CD4-positive, alpha-beta memory T cell (primary cell): ENCODE results near the gene GNPTG. TPM values are rescaled to one million over a fixed set of nuclear protein-coding genes. Genes with fewer than 3 reads are reported as not detected.
A peak's percentile ranks its signal among the peaks of the same experiment; 100 is the strongest.

ENCODE experiments used
- CTCF ChIA-PET: fragments of 350-600 bp; sonication (Branson Sonifier 250); formaldehyde crosslinking; loops from one replicate; lab custom pipeline; 2021; ENCODE audit warnings: inconsistent platforms; ENCODE audit not compliant: partially characterized antibody; lab: Charles Lee
- POLR2A ChIA-PET: fragments of 350-600 bp; sonication (Branson Sonifier 250); formaldehyde crosslinking; loops from one replicate; lab custom pipeline; 2021; ENCODE audit not compliant: partially characterized antibody; lab: Charles Lee
- DNase-seq, 5 donors: peaks; one replicate each; pipeline versions ENCODE4 v3.0.0 to v3.0.0-alpha.2; 2020 to 2022; ENCODE audit warnings: mixed read lengths in 1 of 5
- H3K27ac ChIP-seq: one replicate; pipeline ENCODE4 v1.7.0; 2013; ENCODE audit warnings: low read depth, low read length
- H3K27me3 ChIP-seq: 2 replicates; pipeline ENCODE4 v1.7.0; 2013; ENCODE audit warnings: mild to moderate bottlenecking, low read length, moderate library complexity; ENCODE audit not compliant: insufficient read depth
- H3K36me3 ChIP-seq: 2 replicates; pipeline ENCODE4 v1.7.0; 2013; ENCODE audit warnings: mild to moderate bottlenecking, low read length, moderate library complexity; ENCODE audit not compliant: insufficient read depth
- H3K4me1 ChIP-seq: 2 replicates; pipeline ENCODE4 v1.7.0; 2013; ENCODE audit warnings: mild to moderate bottlenecking, low read length, moderate library complexity; ENCODE audit not compliant: insufficient read depth
- H3K4me3 ChIP-seq, 2 donors: one replicate each; pipeline ENCODE4 v1.7.0; 2013; ENCODE audit warnings: low read length in 2 of 2, mild to moderate bottlenecking in 1 of 2
- H3K9me3 ChIP-seq, 2 donors: one replicate each; pipeline ENCODE4 v1.7.0; 2013; ENCODE audit warnings: low read length in 2 of 2, control low read depth in 1 of 2; ENCODE audit not compliant: control insufficient read depth in 1 of 2
- H3K27ac Mint-ChIP-seq, 7 donors: one replicate each; pipeline ENCODE4 v1.8.0; 2020 to 2021; ENCODE audit warnings: mixed read lengths in 7 of 7, mild to moderate bottlenecking in 6 of 7, inconsistent platforms in 3 of 7, moderate library complexity in 3 of 7
- H3K27me3 Mint-ChIP-seq, 2 donors: one replicate each; pipeline ENCODE4 v1.8.0; 2020 to 2021; ENCODE audit warnings: mixed read lengths in 2 of 2
- H3K36me3 Mint-ChIP-seq, 2 donors: one replicate each; pipeline ENCODE4 v1.8.0; 2020 to 2021; ENCODE audit warnings: mixed read lengths in 2 of 2, inconsistent platforms in 1 of 2, mild to moderate bottlenecking in 1 of 2
- H3K4me1 Mint-ChIP-seq, 4 donors: one replicate each; pipeline ENCODE4 v1.8.0; 2020 to 2021; ENCODE audit warnings: mixed read lengths in 4 of 4, mild to moderate bottlenecking in 1 of 4
- H3K4me3 Mint-ChIP-seq, 8 donors: one replicate each; pipeline ENCODE4 v1.8.0; 2020 to 2021; ENCODE audit warnings: mixed read lengths in 8 of 8, mild to moderate bottlenecking in 7 of 8, moderate library complexity in 6 of 8, inconsistent platforms in 3 of 8
- H3K9me3 Mint-ChIP-seq, 8 donors: one replicate each; pipeline ENCODE4 v1.8.0; 2020 to 2021; ENCODE audit warnings: mixed read lengths in 8 of 8, mild to moderate bottlenecking in 5 of 8, inconsistent platforms in 3 of 8, moderate library complexity in 1 of 8
- intact Hi-C: fragments of 100-400 bp; cut with micrococcal nuclease; formaldehyde crosslinking; loops from one replicate; pipeline ENCODE4 v1.15.1; 2023
- polyA plus RNA-seq, 2 donors: library from polyadenylated mRNA; unstranded; fragments of 300-500 nt; fragmentation: Illumina TruSeq; gene quantifications; one replicate each; pipeline ENCODE4 v1.2.3, GENCODE V29; 2021
- total RNA-seq, 2 experiments: library from RNA; stranded (reverse); gene quantifications; one replicate each; pipeline ENCODE4 v1.2.3, GENCODE V29; 2021

The GNPTG gene
- total and polyA plus RNA-seq, 4 experiments from 2014 or later, result 51.8 to 61.5 (median 56.2) TPM

DNA sequence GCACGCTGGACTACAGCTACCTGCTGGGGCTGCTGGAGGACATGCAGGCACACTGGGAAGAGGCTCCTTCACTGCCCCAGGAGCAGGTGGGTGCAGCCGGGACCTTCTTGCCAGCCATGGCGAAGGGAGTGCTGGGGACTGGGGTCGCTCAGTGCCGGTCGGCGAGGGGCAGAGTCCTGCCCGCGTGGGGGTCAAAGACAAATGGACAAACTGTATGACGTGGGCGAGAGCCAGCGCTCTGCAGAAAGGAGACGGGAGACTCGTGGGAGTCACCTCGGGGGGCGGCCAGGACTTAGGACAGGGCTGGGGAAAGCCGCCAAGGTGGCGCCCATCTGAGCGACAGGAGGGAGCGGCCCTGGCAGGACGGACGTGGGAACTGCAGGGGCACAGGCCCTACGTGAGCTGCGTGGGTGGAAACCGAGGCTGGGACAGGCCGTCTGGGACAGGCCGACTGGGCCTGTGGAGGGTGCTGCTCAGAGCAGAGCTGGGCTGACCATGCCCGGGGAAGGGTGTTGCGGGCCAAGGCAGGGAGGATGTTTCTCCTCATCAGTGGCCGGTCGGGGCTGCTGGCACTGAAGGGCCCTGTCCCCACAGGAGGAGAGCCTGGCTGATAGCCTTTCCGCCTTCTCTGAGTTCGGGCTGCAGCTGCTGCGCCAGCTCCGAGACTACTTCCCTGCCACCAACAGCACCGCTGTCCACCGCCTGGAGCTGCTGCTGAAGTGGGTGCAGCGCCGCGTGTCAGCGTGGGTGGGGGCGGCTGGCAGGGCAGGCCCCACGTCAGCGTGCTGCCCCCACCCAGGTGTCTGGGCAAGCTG lies 8.1 kb upstream of the GNPTG start:
- H3K27me3 Mint-ChIP-seq, result no peaks in the 10 kb centered on the region
- Histone ChIP-seq H3K36me3 (peaks cover under 1% of the 10 kb centered on the region), H3K4me3 (no peak overlapping the region), H3K9me3 (no peaks in the 10 kb centered on the region), H3K27me3 (no peaks in the 10 kb centered on the region), H3K4me1 (peaks cover 19% of the 10 kb centered on the region), H3K27ac (peak overlapping the region; percentile 15)
- ChIA-PET CTCF (interaction anchor here (0.7 to 2.1 kb wide), 5 partner anchors 11 to 44 kb away, joined by 3 to 7 read pairs (median 5); partner anchors contain the start of gene BAIAP3), POLR2A (interaction anchor here (0.7 to 2.3 kb wide), 4 partner anchors 9 to 34 kb away, joined by 3 to 16 read pairs (median 10); partner anchors contain the start of gene UBE2I)
- no peaks in the 10 kb centered on the region for H3K9me3 Mint-ChIP-seq
- DNase-seq, result no peak
- peaks cover 0 to 5% of the 10 kb centered on the region in 2 donors for H3K36me3 Mint-ChIP-seq
- intact Hi-C loops, result loop anchor here (1.0 to 2.0 kb wide), 3 partner anchors 10 to 43 kb away; partner anchors contain the start of genes BAIAP3 and UBE2I
- H3K27ac Mint-ChIP-seq, result peak overlapping the region; percentile 7 to 85 (median 59)
- H3K4me1 Mint-ChIP-seq, result peaks cover 6 to 22% (median 15%) of the 10 kb centered on the region in 4 donors
- peak overlapping the region in 7 of 8 donors; percentile 66 to 83 (median 79) for H3K4me3 Mint-ChIP-seq

DNA sequence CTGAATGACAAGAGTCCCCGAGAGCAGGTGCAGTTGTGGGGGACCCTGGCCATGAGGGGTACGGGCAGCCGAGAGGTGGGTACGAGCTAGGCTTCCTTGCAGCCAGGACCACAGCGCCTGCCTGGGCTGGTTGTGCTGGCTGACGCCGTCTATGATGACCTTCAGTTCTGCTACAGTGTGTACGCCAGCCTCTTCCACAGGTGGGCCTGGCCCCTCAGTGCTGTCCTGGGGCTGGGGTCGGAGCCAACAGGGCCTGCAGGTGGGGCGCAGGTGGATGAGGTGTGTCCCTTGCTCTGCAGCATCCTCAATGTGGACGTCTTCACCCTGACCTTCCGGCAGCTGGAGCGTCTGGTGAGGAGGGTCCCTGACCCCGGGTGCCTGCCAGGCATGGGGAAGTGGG lies 7.2 kb upstream of the GNPTG start:
- H3K36me3 Mint-ChIP-seq, result peaks cover 0 to 8% of the 10 kb centered on the region in 2 donors
- peak overlapping the region in 3 of 7 donors; percentile 27 to 78 (median 75) for H3K27ac Mint-ChIP-seq

DNA sequence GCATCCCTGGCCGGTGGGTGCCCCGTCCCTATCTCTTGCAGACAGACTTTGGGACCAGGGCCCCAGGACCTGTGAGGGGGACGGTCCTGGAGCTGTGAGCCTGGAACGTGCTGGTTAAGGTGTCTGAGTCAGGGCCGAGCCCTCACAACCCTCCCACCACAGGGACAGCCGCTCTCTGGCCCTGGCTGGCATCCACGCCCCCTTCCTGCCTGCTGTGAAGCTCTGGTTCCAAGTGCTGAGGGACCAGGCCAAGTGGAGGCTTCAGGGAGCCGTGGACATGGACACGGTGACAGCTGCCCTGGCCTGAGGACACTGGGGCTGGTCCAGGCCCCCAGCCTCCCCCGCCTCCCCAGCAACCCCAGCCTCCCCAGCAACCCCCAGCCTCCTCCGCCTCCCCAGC lies 6.6 kb upstream of the GNPTG start:
- POLR2A ChIA-PET, result interaction anchor here (1.0 to 1.4 kb wide), 2 partner anchors 9 to 21 kb away, joined by 3 to 4 read pairs; no protein-coding TSS in a partner anchor
- Mint-ChIP-seq H3K27ac (peak overlapping the region in 1 of 7 donors; percentile 27), H3K4me3 (no peak overlapping the region), H3K36me3 (peaks cover 2 to 8% of the 10 kb centered on the region in 2 donors), H3K4me1 (peaks cover 6 to 24% (median 16%) of the 10 kb centered on the region in 4 donors), H3K9me3 (peaks cover 0 to 3% (median 0%) of the 10 kb centered on the region in 8 donors), H3K27me3 (no peaks in the 10 kb centered on the region)
- Histone ChIP-seq H3K4me3 (no peak overlapping the region), H3K36me3 (peaks cover 11% of the 10 kb centered on the region), H3K27me3 (no peaks in the 10 kb centered on the region), H3K27ac (no peak overlapping the region), H3K4me1 (peaks cover 20% of the 10 kb centered on the region), H3K9me3 (no peaks in the 10 kb centered on the region)
- DNase-seq, result peak in 1 of 5 donors; percentile 35
- CTCF ChIA-PET, result no interaction called here
- intact Hi-C loops, result no loop called here

More for the DNA sequence above, 7.2 kb upstream of the GNPTG start:
- no peak overlapping the region for H3K27ac ChIP-seq
- no peak for DNase-seq
- H3K4me3 ChIP-seq, result no peak overlapping the region
- intact Hi-C loops, result no loop called here
- H3K9me3 ChIP-seq, result no peaks in the 10 kb centered on the region
- Mint-ChIP-seq H3K9me3 (peaks cover 0 to 2% (median 0%) of the 10 kb centered on the region in 8 donors), H3K27me3 (no peaks in the 10 kb centered on the region), H3K4me1 (peaks cover 6 to 22% (median 15%) of the 10 kb centered on the region in 4 donors), H3K4me3 (peak overlapping the region in 1 of 8 donors; percentile 25)
- peaks cover 6% of the 10 kb centered on the region for H3K36me3 ChIP-seq
- H3K27me3 ChIP-seq, result no peaks in the 10 kb centered on the region
- ChIA-PET CTCF (interaction anchor here (2.1 kb wide), 1 partner anchor 19 kb away, joined by 5 read pairs; no protein-coding TSS in a partner anchor), POLR2A (interaction anchor here (1.0 kb wide), 1 partner anchor 22 kb away, joined by 4 read pairs; no protein-coding TSS in a partner anchor)
- H3K4me1 ChIP-seq, result peaks cover 19% of the 10 kb centered on the region

DNA sequence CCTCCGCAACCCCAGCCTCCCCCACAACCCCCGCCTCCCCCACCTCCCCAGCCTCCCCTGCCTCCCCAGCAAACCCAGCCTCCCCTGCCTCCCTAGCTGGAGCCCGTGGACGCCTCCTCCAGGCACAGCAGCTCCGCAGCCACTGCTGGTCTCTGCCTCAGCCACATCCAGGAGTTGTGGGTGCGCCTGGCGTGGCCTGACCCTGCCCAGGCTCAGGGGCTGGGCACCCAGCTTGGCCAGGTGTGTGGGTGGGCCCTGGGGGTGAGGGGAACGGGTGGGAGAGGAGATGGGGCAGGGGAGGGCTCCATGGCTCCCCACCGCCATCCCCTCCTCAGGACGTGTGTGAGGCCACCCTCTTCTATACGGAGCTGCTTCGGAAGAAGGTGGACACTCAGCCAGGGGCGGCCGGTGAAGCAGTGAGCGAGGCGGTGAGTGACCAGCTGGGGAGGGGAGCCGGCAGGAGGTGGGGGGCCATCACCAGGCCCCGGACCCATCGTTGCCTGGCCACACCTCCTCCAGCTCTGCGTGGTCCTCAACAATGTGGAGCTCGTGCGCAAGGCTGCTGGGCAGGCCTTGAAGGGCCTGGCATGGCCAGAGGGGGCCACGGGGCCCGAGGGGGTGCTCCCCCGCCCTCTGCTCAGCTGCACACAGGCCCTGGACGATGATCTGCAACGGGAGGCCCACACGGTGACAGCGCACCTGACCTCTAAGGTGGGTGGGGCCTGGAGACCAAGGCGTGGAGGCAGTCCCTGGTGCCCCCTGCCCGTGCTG lies 5.9 kb upstream of the GNPTG start:
- Mint-ChIP-seq H3K9me3 (peaks cover 0 to 4% (median 0%) of the 10 kb centered on the region in 8 donors), H3K27me3 (no peaks in the 10 kb centered on the region), H3K27ac (no peak overlapping the region), H3K4me3 (no peak overlapping the region), H3K4me1 (peaks cover 6 to 32% (median 21%) of the 10 kb centered on the region in 4 donors), H3K36me3 (peaks cover 4 to 8% of the 10 kb centered on the region in 2 donors)
- no peak overlapping the region for H3K4me3 ChIP-seq
- no peak overlapping the region for H3K27ac ChIP-seq
- H3K36me3 ChIP-seq, result peaks cover 17% of the 10 kb centered on the region
- intact Hi-C loops, result no loop called here
- H3K4me1 ChIP-seq, result peaks cover 27% of the 10 kb centered on the region
- CTCF ChIA-PET, result interaction anchor here (1.3 kb wide), 1 partner anchor 19 kb away, joined by 3 read pairs; no protein-coding TSS in a partner anchor
- POLR2A ChIA-PET, result interaction anchor here (1.0 to 1.4 kb wide), 2 partner anchors 9 to 20 kb away, joined by 3 to 4 read pairs; no protein-coding TSS in a partner anchor
- no peaks in the 10 kb centered on the region for H3K9me3 ChIP-seq
- H3K27me3 ChIP-seq, result no peaks in the 10 kb centered on the region
- peak in 1 of 5 donors; percentile 24 for DNase-seq

DNA sequence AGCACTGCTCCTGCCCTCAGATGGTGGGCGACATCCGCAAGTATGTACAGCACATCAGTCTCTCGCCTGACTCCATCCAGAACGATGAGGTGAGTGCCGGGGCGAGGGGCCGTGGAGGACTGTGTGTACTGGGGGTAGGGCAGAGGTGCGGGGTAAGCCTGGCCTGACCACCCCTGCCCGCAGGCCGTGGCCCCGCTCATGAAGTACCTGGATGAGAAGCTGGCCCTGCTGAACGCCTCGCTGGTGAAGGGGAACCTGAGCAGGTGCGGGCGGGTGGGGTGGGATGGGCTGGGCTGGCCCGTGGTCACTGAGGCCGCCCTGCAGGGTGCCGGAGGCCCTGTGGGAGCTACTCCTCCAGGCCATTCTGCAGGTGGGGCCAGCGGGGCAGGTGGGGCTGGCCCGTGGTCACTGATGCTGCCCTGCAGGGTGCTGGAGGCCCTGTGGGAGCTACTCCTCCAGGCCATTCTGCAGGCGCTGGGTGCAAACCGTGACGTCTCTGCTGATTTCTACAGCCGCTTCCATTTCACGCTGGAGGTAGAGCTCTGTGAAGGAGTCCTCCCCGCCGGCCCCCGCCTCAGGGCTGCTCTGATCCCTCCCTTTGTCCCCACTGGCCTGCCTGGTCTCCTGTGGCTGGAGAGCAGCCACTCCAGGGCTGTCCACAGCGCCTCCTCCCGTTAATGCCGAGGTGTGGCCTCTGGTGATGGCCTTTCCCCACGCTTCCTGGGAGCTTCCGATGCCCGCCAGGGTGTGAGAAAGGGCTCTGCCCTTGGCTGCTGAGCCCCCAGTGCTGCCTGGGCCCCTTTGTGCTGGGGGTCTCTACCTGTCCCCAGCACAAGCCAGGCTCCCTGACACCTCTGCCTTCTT lies 5.1 kb upstream of the GNPTG start:
- Histone ChIP-seq H3K9me3 (no peaks in the 10 kb centered on the region), H3K4me3 (no peak overlapping the region), H3K4me1 (peaks cover 28% of the 10 kb centered on the region), H3K27me3 (no peaks in the 10 kb centered on the region), H3K36me3 (peaks cover 17% of the 10 kb centered on the region), H3K27ac (no peak overlapping the region)
- ChIA-PET CTCF (interaction anchor here (1.3 kb wide), 1 partner anchor 18 kb away, joined by 3 read pairs; no protein-coding TSS in a partner anchor), POLR2A (interaction anchor here (0.5 to 1.5 kb wide), 4 partner anchors 35 to 630 kb away, joined by 3 to 6 read pairs (median 4); partner anchors contain the start of genes UBE2I and UQCC4)
- H3K27ac Mint-ChIP-seq, result peak overlapping the region in 1 of 7 donors; percentile 52
- peaks cover 4 to 8% of the 10 kb centered on the region in 2 donors for H3K36me3 Mint-ChIP-seq
- peaks cover 0 to 4% (median 0%) of the 10 kb centered on the region in 8 donors for H3K9me3 Mint-ChIP-seq
- DNase-seq, result peak in 1 of 5 donors; percentile 36
- no peak overlapping the region for H3K4me3 Mint-ChIP-seq
- no peaks in the 10 kb centered on the region for H3K27me3 Mint-ChIP-seq
- intact Hi-C loops, result no loop called here
- H3K4me1 Mint-ChIP-seq, result peaks cover 6 to 33% (median 22%) of the 10 kb centered on the region in 4 donors

DNA sequence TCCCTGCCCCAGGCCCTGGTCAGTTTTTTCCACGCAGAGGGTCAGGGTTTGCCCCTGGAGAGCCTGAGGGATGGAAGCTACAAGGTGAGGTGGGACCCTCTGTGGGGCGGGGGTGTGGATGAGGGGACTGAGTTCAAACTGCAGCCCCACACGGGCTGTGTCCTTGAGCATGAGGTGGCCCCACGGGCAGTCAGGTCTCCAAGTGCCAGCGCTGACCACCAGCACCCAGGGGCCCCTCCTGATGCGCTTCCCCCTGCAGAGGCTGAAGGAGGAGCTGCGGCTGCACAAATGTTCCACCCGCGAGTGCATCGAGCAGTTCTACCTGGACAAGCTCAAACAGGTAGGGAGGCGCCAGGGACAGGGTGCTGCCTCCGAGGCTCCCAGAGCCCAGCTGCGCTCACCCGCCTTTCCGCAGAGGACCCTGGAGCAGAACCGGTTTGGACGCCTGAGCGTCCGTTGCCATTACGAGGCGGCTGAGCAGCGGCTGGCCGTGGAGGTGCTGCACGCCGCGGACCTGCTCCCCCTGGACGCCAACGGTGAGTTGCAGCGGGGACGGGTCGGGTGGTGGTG lies 4.4 kb upstream of the GNPTG start:
- POLR2A ChIA-PET, result interaction anchor here (0.5 to 1.5 kb wide), 4 partner anchors 35 to 629 kb away, joined by 3 to 6 read pairs (median 4); partner anchors contain the start of genes UBE2I and UQCC4
- H3K4me3 Mint-ChIP-seq, result no peak overlapping the region
- DNase-seq, result peak in 1 of 5 donors; percentile 22
- Histone ChIP-seq H3K4me1 (peaks cover 25% of the 10 kb centered on the region), H3K9me3 (no peaks in the 10 kb centered on the region), H3K4me3 (no peak overlapping the region), H3K27ac (no peak overlapping the region), H3K27me3 (no peaks in the 10 kb centered on the region), H3K36me3 (peaks cover 17% of the 10 kb centered on the region)
- peaks cover 4 to 10% of the 10 kb centered on the region in 2 donors for H3K36me3 Mint-ChIP-seq
- CTCF ChIA-PET, result interaction anchor here (1.2 to 1.3 kb wide), 2 partner anchors 18 kb away, joined by 3 read pairs; no protein-coding TSS in a partner anchor
- peak overlapping the region in 1 of 7 donors; percentile 52 for H3K27ac Mint-ChIP-seq
- no peaks in the 10 kb centered on the region for H3K27me3 Mint-ChIP-seq
- peaks cover 8 to 30% (median 21%) of the 10 kb centered on the region in 4 donors for H3K4me1 Mint-ChIP-seq
- peaks cover 0 to 8% (median 0%) of the 10 kb centered on the region in 8 donors for H3K9me3 Mint-ChIP-seq
- intact Hi-C loops, result no loop called here
